Panc1 (cell line): ENCODE results near the gene ALX3. TPM values are rescaled to one million over a fixed set of nuclear protein-coding genes. Genes with fewer than 3 reads are reported as not detected.

Experiments
- ATAC-seq: fragments of 200-7000 bp; cut with Tn5 transposase; 2 replicates; pipeline ENCODE4 v1.9.1; 2020; ENCODE audit warnings: mild to moderate bottlenecking, moderate library complexity
- BruUV-seq: library from RNA; stranded (reverse); fragments of 400-500 nt; replicated peaks from 2 replicates; lab custom pipeline; 2021; lab: Mats Ljungman, UMichigan
- CTCF ChIA-PET: fragments of 300-600 bp; sonication (Branson Sonifier 250); formaldehyde crosslinking; loops from one replicate; lab custom pipeline; 2022; ENCODE audit warnings: antibody characterized with exemption; lab: Charles Lee
- POLR2A ChIA-PET: fragments of 300-600 bp; sonication (Branson Sonifier 250); formaldehyde crosslinking; loops from one replicate; lab custom pipeline; 2022; ENCODE audit warnings: antibody characterized with exemption; lab: Charles Lee
- DNase-seq: peaks from one replicate; pipeline ENCODE4 v3.0.0-alpha.2; 2010; ENCODE audit warnings: low read depth, low spot score
- H3K27ac ChIP-seq: 2 replicates; pipeline ENCODE4 v1.5.1; 2011; ENCODE audit warnings: mild to moderate bottlenecking, low read length, inconsistent platforms
- H3K27me3 ChIP-seq: fragments of 200-500 bp; sonication (Bioruptor generic); 2 replicates; pipeline ENCODE4 v1.6.0; 2014; ENCODE audit warnings: low read length, inconsistent platforms; ENCODE audit not compliant: control insufficient read depth, insufficient read depth
- H3K36me3 ChIP-seq: fragments of 200-500 bp; sonication (Bioruptor generic); 2 replicates; pipeline ENCODE4 v1.5.1; 2014; ENCODE audit warnings: inconsistent platforms, mild to moderate bottlenecking, low read length, moderate library complexity; ENCODE audit not compliant: control insufficient read depth, insufficient read depth
- H3K4me1 ChIP-seq: 2 replicates; pipeline ENCODE4 v1.5.1; 2011; ENCODE audit warnings: inconsistent platforms, mild to moderate bottlenecking, low read length, moderate library complexity; ENCODE audit not compliant: control insufficient read depth, insufficient read depth
- H3K4me3 ChIP-seq, 2 experiments: 2 replicates each; pipeline ENCODE4 v1.5.1; 2011 to 2012; ENCODE audit warnings: low read depth in 2 of 2, low read length in 2 of 2, mild to moderate bottlenecking in 2 of 2, inconsistent platforms in 1 of 2, moderate library complexity in 1 of 2
- H3K9me3 ChIP-seq: fragments of 200-500 bp; sonication (Bioruptor generic); 2 replicates; pipeline ENCODE4 v1.5.1; 2014; ENCODE audit warnings: low read depth, mild to moderate bottlenecking, inconsistent platforms, low read length, moderate library complexity; ENCODE audit not compliant: control insufficient read depth, insufficient read depth
- POLR2AphosphoS5 ChIP-seq: IDR thresholded peaks from 2 replicates; pipeline ENCODE4 v1.6.1; 2012; ENCODE audit warnings: mild to moderate bottlenecking, low read depth, low read length, moderate library complexity
- REST ChIP-seq, 2 experiments: IDR thresholded peaks; 2 replicates each; pipeline ENCODE4 v1.6.1; 2011 to 2012; ENCODE audit warnings: low read depth in 2 of 2, control low read depth in 1 of 2, low read length in 1 of 2, mild to moderate bottlenecking in 1 of 2, moderate library complexity in 1 of 2; ENCODE audit not compliant: insufficient read depth in 1 of 2
- SIN3A ChIP-seq: IDR thresholded peaks from 2 replicates; pipeline ENCODE4 v1.6.1; 2012; ENCODE audit warnings: low read depth, mild to moderate bottlenecking, low read length, moderate library complexity, borderline replicate concordance; ENCODE audit not compliant: insufficient read depth
- TCF7L2 ChIP-seq: IDR thresholded peaks from 2 replicates; pipeline ENCODE4 v1.6.1; 2011; ENCODE audit warnings: mild to moderate bottlenecking, low read depth, low read length, inconsistent platforms
- in situ Hi-C: cut with HindIII; loops from 2 replicates; pipeline ENCODE4 v1.10.0; 2016; ENCODE audit warnings: low sequenced_read_pairs, low pct_unique_long_range_greater_than_20kb
- intact Hi-C: fragments of 100-400 bp; cut with micrococcal nuclease; formaldehyde crosslinking; loops from one replicate; pipeline ENCODE4 v1.10.0; 2022; ENCODE audit not compliant: unreplicated experiment
- total RNA-seq: library from RNA; stranded (reverse); gene quantifications from one replicate; pipeline ENCODE4 v1.2.1, GENCODE V29; 2021; ENCODE audit not compliant: unreplicated experiment
- TF ChIP-seq, protein P1 (sequence below): fragments of 450-650 bp; IDR thresholded peaks from 2 replicates; pipeline ENCODE4 v1.5.1; 2017; ENCODE audit warnings: mild to moderate bottlenecking

The ALX3 gene
- total RNA-seq, 1 experiment from 2014 or later = not detected

- in situ Hi-C loops (no loop called here), intact Hi-C loops (no loop called here)
- BruUV-seq = no TSS peak
- peaks cover 5% of the 10 kb centered on the region for H3K36me3 ChIP-seq
- no peaks in the 10 kb centered on the region for H3K9me3 ChIP-seq
- ChIA-PET POLR2A (no interaction called here), CTCF (no interaction called here)
- ATAC-seq (no peak), DNase-seq (no peak)
- H3K27me3 ChIP-seq = no peaks in the 10 kb centered on the region
- H3K4me3 ChIP-seq = no peak overlapping the region
- H3K4me1 ChIP-seq = no peaks in the 10 kb centered on the region
- TF ChIP-seq POLR2AphosphoS5 (no peak), TCF7L2 (no peak), REST (IDR thresholded peaks at IDR 0.05; ENCODE audit: insufficient read depth in 1 of 2, low read depth in 2 of 2, low read length in 1 of 2) (no peak), SIN3A (no peak)
- TF ChIP-seq, protein P1, sequence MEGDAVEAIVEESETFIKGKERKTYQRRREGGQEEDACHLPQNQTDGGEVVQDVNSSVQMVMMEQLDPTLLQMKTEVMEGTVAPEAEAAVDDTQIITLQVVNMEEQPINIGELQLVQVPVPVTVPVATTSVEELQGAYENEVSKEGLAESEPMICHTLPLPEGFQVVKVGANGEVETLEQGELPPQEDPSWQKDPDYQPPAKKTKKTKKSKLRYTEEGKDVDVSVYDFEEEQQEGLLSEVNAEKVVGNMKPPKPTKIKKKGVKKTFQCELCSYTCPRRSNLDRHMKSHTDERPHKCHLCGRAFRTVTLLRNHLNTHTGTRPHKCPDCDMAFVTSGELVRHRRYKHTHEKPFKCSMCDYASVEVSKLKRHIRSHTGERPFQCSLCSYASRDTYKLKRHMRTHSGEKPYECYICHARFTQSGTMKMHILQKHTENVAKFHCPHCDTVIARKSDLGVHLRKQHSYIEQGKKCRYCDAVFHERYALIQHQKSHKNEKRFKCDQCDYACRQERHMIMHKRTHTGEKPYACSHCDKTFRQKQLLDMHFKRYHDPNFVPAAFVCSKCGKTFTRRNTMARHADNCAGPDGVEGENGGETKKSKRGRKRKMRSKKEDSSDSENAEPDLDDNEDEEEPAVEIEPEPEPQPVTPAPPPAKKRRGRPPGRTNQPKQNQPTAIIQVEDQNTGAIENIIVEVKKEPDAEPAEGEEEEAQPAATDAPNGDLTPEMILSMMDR = no peak
- H3K27ac ChIP-seq = no peak overlapping the region
Measured at GRCh38 chr1:110059133-110059863, 11.2 kb downstream of the ALX3 start.

DNA sequence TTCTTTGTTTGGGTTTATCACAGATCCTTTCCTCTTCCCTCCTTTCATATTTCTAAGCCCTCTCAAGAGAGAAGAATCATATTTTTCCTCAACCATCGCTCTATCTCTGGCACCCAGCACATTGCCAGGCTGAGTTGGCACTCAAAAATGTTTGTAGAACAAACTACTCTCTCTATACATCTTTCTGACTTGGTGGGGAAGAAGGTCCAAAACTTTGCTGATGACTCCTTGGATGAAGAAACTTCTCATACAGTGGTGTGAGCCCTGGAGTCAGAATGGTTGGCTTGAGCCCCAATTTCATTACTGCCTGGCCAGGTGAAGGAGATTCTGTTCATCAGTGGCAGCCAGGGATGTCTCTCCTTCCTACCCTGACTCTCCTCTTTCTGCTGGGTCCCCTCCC, 11.9 kb downstream of the ALX3 start:
- intact Hi-C loops (no loop called here), in situ Hi-C loops (no loop called here)
- H3K4me1 ChIP-seq = no peaks in the 10 kb centered on the region
- CTCF ChIA-PET = no interaction called here
- POLR2A ChIA-PET = no interaction called here
- no peak for TF ChIP-seq POLR2AphosphoS5
- TF ChIP-seq, protein P1 = no peak
- TF ChIP-seq REST (IDR thresholded peaks at IDR 0.05; ENCODE audit: insufficient read depth in 1 of 2, low read depth in 2 of 2, low read length in 1 of 2) = no peak
- TF ChIP-seq SIN3A = no peak
- no peak for TF ChIP-seq TCF7L2
- no TSS peak for BruUV-seq
- H3K4me3 ChIP-seq = no peak overlapping the region
- peaks cover 6% of the 10 kb centered on the region for H3K36me3 ChIP-seq
- ATAC-seq (no peak), DNase-seq (no peak)
- no peaks in the 10 kb centered on the region for H3K27me3 ChIP-seq
- no peaks in the 10 kb centered on the region for H3K9me3 ChIP-seq
- no peak overlapping the region for H3K27ac ChIP-seq
